Measurements from ENCODE around the gene MAST1. TPM values are rescaled to one million over a fixed set of nuclear protein-coding genes. Genes with fewer than 3 reads are reported as not detected.
"Not testable (repeated sequence)": the region's sequence is repeated elsewhere in the genome, so short reads cannot be mapped to it uniquely, and the experiment has no call there.

Gene MAST1
- total and polyA plus RNA-seq, 9 donors = 0.09 to 0.90 (median 0.61) TPM

GRCh38 chr19:12899891-12900518 lies 61.7 kb downstream of the MAST1 start:
- H3K36me3 ChIP-seq (ENCODE audit: control insufficient read depth, insufficient read depth, low read length) = peaks cover 30% of the 10 kb centered on the region
- H3K4me3 ChIP-seq (ENCODE audit: low read length) = no peak overlapping the region
- H3K27me3 ChIP-seq (ENCODE audit: control insufficient read depth, insufficient read depth, low read length) = no peaks in the 10 kb centered on the region
- 82% methylated on average over 9 of the region's 10 CpGs for WGBS (ENCODE audit: insufficient coverage)
- H3K27ac ChIP-seq (ENCODE audit: low read length) = no peak overlapping the region
- peaks cover 14% of the 10 kb centered on the region for H3K4me1 ChIP-seq (ENCODE audit: control insufficient read depth, insufficient read depth, low read length)
- DNase-seq = no peak
- no peaks in the 10 kb centered on the region for H3K9me3 ChIP-seq (replicated peaks; ENCODE audit: control insufficient read depth, low read depth, low read length)

- H3K27ac ChIP-seq (ENCODE audit: low read length) = no peak overlapping the region
- no peaks in the 10 kb centered on the region for H3K27me3 ChIP-seq (ENCODE audit: control insufficient read depth, insufficient read depth, low read length)
- 65% methylated on average over 6 of the region's 9 CpGs for WGBS (ENCODE audit: insufficient coverage)
These were observed 68.9 kb downstream of the MAST1 start for GRCh38 chr19:12907166-12907565.

GRCh38 chr19:12912571-12912970 lies 74.3 kb downstream of the MAST1 start:
- Histone ChIP-seq H3K27ac (ENCODE audit: low read length) (peak overlapping the region; percentile 93), H3K4me3 (ENCODE audit: low read length) (no peak overlapping the region), H3K9me3 (replicated peaks; ENCODE audit: control insufficient read depth, low read depth, low read length) (no peaks in the 10 kb centered on the region), H3K36me3 (ENCODE audit: control insufficient read depth, insufficient read depth, low read length) (no peaks in the 10 kb centered on the region), H3K4me1 (ENCODE audit: control insufficient read depth, insufficient read depth, low read length) (peaks cover 31% of the 10 kb centered on the region), H3K27me3 (ENCODE audit: control insufficient read depth, insufficient read depth, low read length) (no peaks in the 10 kb centered on the region)
- 32% methylated on average over 3 of the region's 4 CpGs for WGBS (ENCODE audit: insufficient coverage)
- peak; percentile 69 for DNase-seq

More at GRCh38 chr19:12907166-12907565, 68.9 kb downstream of the MAST1 start:
- peaks cover 2% of the 10 kb centered on the region for H3K36me3 ChIP-seq (ENCODE audit: control insufficient read depth, insufficient read depth, low read length)
- no peaks in the 10 kb centered on the region for H3K9me3 ChIP-seq (replicated peaks; ENCODE audit: control insufficient read depth, low read depth, low read length)
- peaks cover 9% of the 10 kb centered on the region for H3K4me1 ChIP-seq (ENCODE audit: control insufficient read depth, insufficient read depth, low read length)
- H3K4me3 ChIP-seq (ENCODE audit: low read length) = no peak overlapping the region
- no peak for DNase-seq

GRCh38 chr19:12913011-12913561 lies 74.8 kb downstream of the MAST1 start:
- Histone ChIP-seq H3K4me1 (ENCODE audit: control insufficient read depth, insufficient read depth, low read length) (peaks cover 31% of the 10 kb centered on the region), H3K27ac (ENCODE audit: low read length) (peak overlapping the region; percentile 93), H3K27me3 (ENCODE audit: control insufficient read depth, insufficient read depth, low read length) (no peaks in the 10 kb centered on the region), H3K9me3 (replicated peaks; ENCODE audit: control insufficient read depth, low read depth, low read length) (no peaks in the 10 kb centered on the region), H3K36me3 (ENCODE audit: control insufficient read depth, insufficient read depth, low read length) (no peaks in the 10 kb centered on the region), H3K4me3 (ENCODE audit: low read length) (peak overlapping the region; percentile 11)
- WGBS (ENCODE audit: insufficient coverage) = 7% methylated on average over 14 of the region's 22 CpGs
- peak; percentile 90 for DNase-seq

GRCh38 chr19:12913851-12914690 lies 75.8 kb downstream of the MAST1 start:
- WGBS (ENCODE audit: insufficient coverage) = 33% methylated on average over 3 of the region's 12 CpGs
- Histone ChIP-seq H3K4me1 (ENCODE audit: control insufficient read depth, insufficient read depth, low read length) (peaks cover 35% of the 10 kb centered on the region), H3K36me3 (ENCODE audit: control insufficient read depth, insufficient read depth, low read length) (no peaks in the 10 kb centered on the region), H3K4me3 (ENCODE audit: low read length) (no peak overlapping the region), H3K9me3 (replicated peaks; ENCODE audit: control insufficient read depth, low read depth, low read length) (no peaks in the 10 kb centered on the region), H3K27me3 (ENCODE audit: control insufficient read depth, insufficient read depth, low read length) (no peaks in the 10 kb centered on the region), H3K27ac (ENCODE audit: low read length) (peak overlapping the region; percentile 93)
- DNase-seq = peak; percentile 64

GRCh38 chr19:12915860-12916259 lies 77.5 kb downstream of the MAST1 start:
- H3K9me3 ChIP-seq (replicated peaks; ENCODE audit: control insufficient read depth, low read depth, low read length); H3K27me3 ChIP-seq (ENCODE audit: control insufficient read depth, insufficient read depth, low read length); DNase-seq; H3K4me3 ChIP-seq (ENCODE audit: low read length); H3K36me3 ChIP-seq (ENCODE audit: control insufficient read depth, insufficient read depth, low read length); H3K27ac ChIP-seq (ENCODE audit: low read length): not testable (repeated sequence)
- WGBS (ENCODE audit: insufficient coverage) = no CpG with 5 or more reads among the region's 4 CpGs
- peaks cover 35% of the 10 kb centered on the region for H3K4me1 ChIP-seq (ENCODE audit: control insufficient read depth, insufficient read depth, low read length)

- DNase-seq = no peak
These were observed 79.9 kb downstream of the MAST1 start for GRCh38 chr19:12918253-12918652.

GRCh38 chr19:12921047-12921446 lies 82.7 kb downstream of the MAST1 start:
- H3K4me1 ChIP-seq (ENCODE audit: control insufficient read depth, insufficient read depth, low read length) = peaks cover 4% of the 10 kb centered on the region
- no peak for DNase-seq
- 67% methylated on average over 2 of the region's 3 CpGs for WGBS (ENCODE audit: insufficient coverage)
- H3K27ac ChIP-seq (ENCODE audit: low read length) = no peak overlapping the region
- H3K36me3 ChIP-seq (ENCODE audit: control insufficient read depth, insufficient read depth, low read length) = peaks cover 36% of the 10 kb centered on the region
- H3K4me3 ChIP-seq (ENCODE audit: low read length) = no peak overlapping the region
- no peaks in the 10 kb centered on the region for H3K27me3 ChIP-seq (ENCODE audit: control insufficient read depth, insufficient read depth, low read length)
- no peaks in the 10 kb centered on the region for H3K9me3 ChIP-seq (replicated peaks; ENCODE audit: control insufficient read depth, low read depth, low read length)

More at GRCh38 chr19:12918253-12918652, 79.9 kb downstream of the MAST1 start:
- H3K4me3 ChIP-seq (ENCODE audit: low read length) = no peak overlapping the region
- no peaks in the 10 kb centered on the region for H3K9me3 ChIP-seq (replicated peaks; ENCODE audit: control insufficient read depth, low read depth, low read length)
- 92% methylated on average over 11 of the region's 14 CpGs for WGBS (ENCODE audit: insufficient coverage)
- H3K27ac ChIP-seq (ENCODE audit: low read length) = no peak overlapping the region
- H3K27me3 ChIP-seq (ENCODE audit: control insufficient read depth, insufficient read depth, low read length) = no peaks in the 10 kb centered on the region
- peaks cover 15% of the 10 kb centered on the region for H3K4me1 ChIP-seq (ENCODE audit: control insufficient read depth, insufficient read depth, low read length)
- peaks cover 10% of the 10 kb centered on the region for H3K36me3 ChIP-seq (ENCODE audit: control insufficient read depth, insufficient read depth, low read length)

GRCh38 chr19:12922959-12923358 lies 84.6 kb downstream of the MAST1 start:
- Histone ChIP-seq H3K4me3 (ENCODE audit: low read length) (no peak overlapping the region), H3K36me3 (ENCODE audit: control insufficient read depth, insufficient read depth, low read length) (peaks cover 51% of the 10 kb centered on the region), H3K4me1 (ENCODE audit: control insufficient read depth, insufficient read depth, low read length) (peaks cover 4% of the 10 kb centered on the region), H3K27ac (ENCODE audit: low read length) (no peak overlapping the region), H3K9me3 (replicated peaks; ENCODE audit: control insufficient read depth, low read depth, low read length) (no peaks in the 10 kb centered on the region), H3K27me3 (ENCODE audit: control insufficient read depth, insufficient read depth, low read length) (no peaks in the 10 kb centered on the region)
- WGBS (ENCODE audit: insufficient coverage) = 93% methylated on average over 3 of the region's 4 CpGs
- no peak for DNase-seq

Measured in muscle of leg (tissue), 11 donors.